GM08714 (cell line): ENCODE results near the gene IGFN1.

Experiments used
- H3K4me3 ChIP-seq: fragments of 200-500 bp; sonication (Bioruptor generic); 2 replicates; pipeline ENCODE4 v1.5.1; 2014; ENCODE audit warnings: mild to moderate bottlenecking, low read length, inconsistent platforms
- ZNF274 ChIP-seq: IDR thresholded peaks from 2 replicates; pipeline ENCODE4 v1.6.1; 2012; ENCODE audit warnings: mild to moderate bottlenecking, low read depth, low read length

The IGFN1 gene

GRCh38 chr1:201214461-201214860, 23.8 kb downstream of the IGFN1 start:
- TF ChIP-seq ZNF274 = no peak
- no peak overlapping the region for H3K4me3 ChIP-seq

GRCh38 chr1:201214886-201215285, 24.3 kb downstream of the IGFN1 start:
- no peak for TF ChIP-seq ZNF274
- H3K4me3 ChIP-seq = no peak overlapping the region

GRCh38 chr1:201215531-201216357, 25.1 kb downstream of the IGFN1 start:
- no peak overlapping the region for H3K4me3 ChIP-seq
- no peak for TF ChIP-seq ZNF274

- no peak for TF ChIP-seq ZNF274
- no peak overlapping the region for H3K4me3 ChIP-seq
Observed at GRCh38 chr1:201216395-201217085, 25.9 kb downstream of the IGFN1 start.

GRCh38 chr1:201217146-201217545, 26.5 kb downstream of the IGFN1 start:
- H3K4me3 ChIP-seq = no peak overlapping the region
- no peak for TF ChIP-seq ZNF274

- no peak overlapping the region for H3K4me3 ChIP-seq
- TF ChIP-seq ZNF274 = no peak
Observed at GRCh38 chr1:201217851-201218250, 27.2 kb downstream of the IGFN1 start.

GRCh38 chr1:201218409-201218808, 27.8 kb downstream of the IGFN1 start:
- TF ChIP-seq ZNF274 = no peak
- H3K4me3 ChIP-seq = no peak overlapping the region

GRCh38 chr1:201219481-201220387, 29.1 kb downstream of the IGFN1 start:
- no peak overlapping the region for H3K4me3 ChIP-seq
- TF ChIP-seq ZNF274 = no peak

GRCh38 chr1:201220388-201220715, 29.7 kb downstream of the IGFN1 start:
- no peak overlapping the region for H3K4me3 ChIP-seq
- no peak for TF ChIP-seq ZNF274

GRCh38 chr1:201221201-201221846, 30.7 kb downstream of the IGFN1 start:
- TF ChIP-seq ZNF274 = no peak
- H3K4me3 ChIP-seq = no peak overlapping the region

GRCh38 chr1:201222125-201222524, 31.5 kb downstream of the IGFN1 start:
- no peak overlapping the region for H3K4me3 ChIP-seq
- no peak for TF ChIP-seq ZNF274

GRCh38 chr1:201223852-201224665, 33.4 kb downstream of the IGFN1 start:
- TF ChIP-seq ZNF274 = no peak
- no peak overlapping the region for H3K4me3 ChIP-seq

GRCh38 chr1:201224666-201225370, 34.2 kb downstream of the IGFN1 start:
- H3K4me3 ChIP-seq = no peak overlapping the region
- TF ChIP-seq ZNF274 = no peak

- TF ChIP-seq ZNF274 = no peak
- no peak overlapping the region for H3K4me3 ChIP-seq
Observed at GRCh38 chr1:201226178-201226514, 35.5 kb downstream of the IGFN1 start.
